Measurements from ENCODE around the gene LCE4A.

Gene LCE4A

DNA sequence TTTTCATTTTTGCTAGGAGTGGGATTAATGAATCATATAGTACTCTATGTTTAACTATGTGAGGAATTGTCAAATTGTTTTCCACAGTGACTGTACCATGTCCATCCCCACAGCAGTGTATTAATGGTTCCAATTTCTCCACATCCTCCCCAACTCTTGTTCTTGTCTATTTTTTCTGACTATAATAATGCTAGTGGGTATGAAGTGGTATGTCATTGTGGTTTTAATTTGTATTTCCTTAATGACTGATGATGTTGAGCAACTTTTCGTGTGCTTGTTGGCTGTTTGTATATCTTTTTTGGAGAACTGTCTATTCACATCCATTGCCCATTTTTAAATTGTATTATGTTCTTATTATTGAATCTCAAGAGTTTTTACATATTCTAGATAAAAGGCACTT, 39.9 kb downstream of the LCE4A start:
- DNase-seq, result no peak

DNA sequence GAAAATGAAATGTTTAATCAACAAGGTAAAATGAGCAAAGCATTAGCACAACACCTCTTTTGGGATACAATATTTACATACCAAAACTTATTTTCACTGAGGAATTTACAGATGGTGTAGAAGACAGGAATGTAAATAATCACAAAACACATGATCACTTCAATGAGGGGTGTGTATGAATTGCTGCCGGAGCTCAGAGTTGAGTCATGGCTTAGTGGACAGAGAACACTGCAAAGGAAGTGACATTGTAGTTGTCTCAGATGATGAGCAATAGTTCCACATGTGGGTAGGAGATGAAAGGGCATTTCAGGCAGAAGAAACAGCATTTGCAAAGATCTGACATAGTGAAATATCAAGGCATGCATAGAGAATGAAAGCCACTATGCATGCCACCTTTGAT, 44.3 kb downstream of the LCE4A start:
- no peak for DNase-seq

DNA sequence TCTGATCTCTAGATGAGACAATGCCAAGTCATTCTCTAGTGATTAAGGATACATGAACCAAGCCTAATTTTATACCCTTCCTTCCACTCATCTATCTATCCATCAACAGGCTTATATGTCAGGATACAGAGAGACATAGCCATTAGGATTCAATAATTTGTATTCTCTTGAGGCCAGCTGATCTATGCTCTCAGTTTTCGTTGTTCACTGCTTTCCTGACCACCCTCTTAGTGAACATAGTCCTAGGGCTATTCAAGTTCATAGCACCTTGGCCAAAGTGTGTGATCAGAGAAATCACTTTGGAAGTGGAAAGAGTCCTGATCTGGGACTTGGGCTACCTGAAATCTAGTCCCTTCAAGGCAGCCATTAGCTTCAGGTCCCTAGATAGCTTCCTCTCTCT, 45.6 kb downstream of the LCE4A start:
- no peak for DNase-seq

GRCh38 chr1:152756872-152757271, 48.9 kb downstream of the LCE4A start:
- DNase-seq, result no peak

GRCh38 chr1:152757747-152758146, 49.8 kb downstream of the LCE4A start, which contains the start of gene KPRP:
Gene KPRP, plus strand, starts transcription at chr1:152758025. Its CDS starts 1,564 bp downstream, at chr1:152759589.
- no peak for DNase-seq

GRCh38 chr1:152758636-152759035, 50.7 kb downstream of the LCE4A start:
- DNase-seq, result no peak

Data from activated CD8-positive, alpha-beta memory T cell treated with anti-CD3 and anti-CD28 coated beads for 24 hours (primary cell).